GM12878 (cell line): ENCODE measurements around the gene MTM1. TPM values are rescaled to one million over a fixed set of nuclear protein-coding genes. Genes with fewer than 3 reads are reported as not detected.

Source experiments
- BCL11A ChIP-seq: IDR thresholded peaks from 2 replicates; pipeline ENCODE4 v1.6.1; 2011; ENCODE audit warnings: low read depth, low read length
- CBX3 ChIP-seq: fragments of 200-600 bp; sonication (generic); IDR thresholded peaks from 2 replicates; pipeline ENCODE4 v1.6.1; 2016; ENCODE audit warnings: low read depth, borderline replicate concordance
- CHD1 ChIP-seq: IDR thresholded peaks from 2 replicates; pipeline ENCODE4 v1.6.1; 2012; ENCODE audit warnings: low read depth, low read length, improper control_type of control experiment
- CHD2 ChIP-seq: IDR thresholded peaks from 2 replicates; pipeline ENCODE4 v1.6.1; 2011; ENCODE audit warnings: low read depth, low read length, improper control_type of control experiment, borderline replicate concordance
- GABPA ChIP-seq: IDR thresholded peaks from 2 replicates; pipeline ENCODE4 v1.6.1; 2014; ENCODE audit warnings: antibody characterized with exemption, low read depth, mild to moderate bottlenecking, inconsistent platforms
- IKZF2 ChIP-seq, 2 experiments: fragments of 450-650 bp; IDR thresholded peaks; 2 replicates each; pipeline ENCODE4 v1.6.1; 2017; ENCODE audit warnings: mild to moderate bottlenecking in 2 of 2, moderate library complexity in 2 of 2
- MAX ChIP-seq: IDR thresholded peaks from 2 replicates; pipeline ENCODE4 v1.6.1; 2012; ENCODE audit warnings: low read depth, low read length, improper control_type of control experiment
- NFYB ChIP-seq: IDR thresholded peaks from 2 replicates; pipeline ENCODE4 v1.6.1; 2011; ENCODE audit warnings: low read depth, mild to moderate bottlenecking, low read length, improper control_type of control experiment, moderate library complexity; ENCODE audit not compliant: insufficient read depth
- PBX3 ChIP-seq: IDR thresholded peaks from 2 replicates; pipeline ENCODE4 v1.6.1; 2011; ENCODE audit warnings: mild to moderate bottlenecking, low read depth, low read length, moderate library complexity; ENCODE audit not compliant: insufficient replicate concordance
- POLR2A ChIP-seq: IDR thresholded peaks from 2 replicates; pipeline ENCODE4 v1.6.1; 2011; ENCODE audit warnings: low read depth, mild to moderate bottlenecking, low read length
- RELA ChIP-seq: fragments of 450-650 bp; IDR thresholded peaks from 2 replicates; pipeline ENCODE4 v1.8.0; 2014; ENCODE audit warnings: borderline replicate concordance; ENCODE audit not compliant: partially characterized antibody
- RFX5 ChIP-seq: IDR thresholded peaks from 2 replicates; pipeline ENCODE4 v1.6.1; 2011; ENCODE audit warnings: low read depth, low read length, improper control_type of control experiment
- STAT1 ChIP-seq: fragments of 450-650 bp; conservative IDR thresholded peaks from 2 replicates; pipeline ENCODE4 v1.6.1; 2014; ENCODE audit warnings: antibody characterized with exemption, mild to moderate bottlenecking
- TAF1 ChIP-seq: IDR thresholded peaks from 2 replicates; pipeline ENCODE4 v1.6.1; 2011; ENCODE audit warnings: mild to moderate bottlenecking, low read depth, low read length, borderline replicate concordance
- TBL1XR1 ChIP-seq: IDR thresholded peaks from 2 replicates; pipeline ENCODE4 v1.6.1; 2012; ENCODE audit warnings: low read depth, low read length, improper control_type of control experiment
- polyA plus RNA-seq, 11 experiments: library from polyadenylated mRNA; depleted of rRNA in 4 of 11; unstranded in 6 of 11; stranded (reverse) in 5 of 11; fragments of >200 nt; fragmentation: Nextera tagmentation in 4 of 11; fragmentation: Illumina TruSeq in 1 of 11; extraction: Ambion mirVana in 4 of 11; extraction: Trizol in 1 of 11; gene quantifications; 1 replicate in 1 of 11; 2 replicates in 10 of 11; pipeline versions ENCODE4 v1.2.1 to v1.2.3, GENCODE V29; 2011 to 2016; ENCODE audit warnings: inconsistent platforms in 2 of 11, missing spikeins in 2 of 11, low read depth in 1 of 11
- total RNA-seq, 4 experiments: library from RNA; depleted of rRNA in 3 of 4; stranded (reverse); fragments of >200 nt in 3 of 4; fragmentation: Illumina TruSeq in 1 of 4; extraction: Trizol in 1 of 4; gene quantifications; 2 replicates each; pipeline versions ENCODE4 v1.2.1 to v1.2.3, GENCODE V29; 2013 to 2021
- TF ChIP-seq, protein P1 (sequence below): fragments of 450-650 bp; IDR thresholded peaks from 2 replicates; pipeline ENCODE4 v1.6.1; 2017; ENCODE audit warnings: mild to moderate bottlenecking, moderate library complexity
- TF ChIP-seq, protein P2 (sequence below): IDR thresholded peaks from 2 replicates; pipeline ENCODE4 v1.6.1; 2011; ENCODE audit warnings: borderline replicate concordance, low read depth, mild to moderate bottlenecking, moderate library complexity, mixed read lengths, low read length; ENCODE audit not compliant: insufficient read depth; ENCODE audit errors: extremely low read length
- TF ChIP-seq, protein P3 (sequence below): fragments of 450-650 bp; IDR thresholded peaks from 2 replicates; pipeline ENCODE4 v1.6.1; 2018; ENCODE audit warnings: mild to moderate bottlenecking, low read depth, moderate library complexity; ENCODE audit not compliant: partially characterized antibody

MTM1 gene
- total and polyA plus RNA-seq, 10 of the 15 experiments (the other 5 are each of a cell fraction or from before 2014, with no cell fraction given): 3.9 to 13.3 (median 8.4) TPM

DNA sequence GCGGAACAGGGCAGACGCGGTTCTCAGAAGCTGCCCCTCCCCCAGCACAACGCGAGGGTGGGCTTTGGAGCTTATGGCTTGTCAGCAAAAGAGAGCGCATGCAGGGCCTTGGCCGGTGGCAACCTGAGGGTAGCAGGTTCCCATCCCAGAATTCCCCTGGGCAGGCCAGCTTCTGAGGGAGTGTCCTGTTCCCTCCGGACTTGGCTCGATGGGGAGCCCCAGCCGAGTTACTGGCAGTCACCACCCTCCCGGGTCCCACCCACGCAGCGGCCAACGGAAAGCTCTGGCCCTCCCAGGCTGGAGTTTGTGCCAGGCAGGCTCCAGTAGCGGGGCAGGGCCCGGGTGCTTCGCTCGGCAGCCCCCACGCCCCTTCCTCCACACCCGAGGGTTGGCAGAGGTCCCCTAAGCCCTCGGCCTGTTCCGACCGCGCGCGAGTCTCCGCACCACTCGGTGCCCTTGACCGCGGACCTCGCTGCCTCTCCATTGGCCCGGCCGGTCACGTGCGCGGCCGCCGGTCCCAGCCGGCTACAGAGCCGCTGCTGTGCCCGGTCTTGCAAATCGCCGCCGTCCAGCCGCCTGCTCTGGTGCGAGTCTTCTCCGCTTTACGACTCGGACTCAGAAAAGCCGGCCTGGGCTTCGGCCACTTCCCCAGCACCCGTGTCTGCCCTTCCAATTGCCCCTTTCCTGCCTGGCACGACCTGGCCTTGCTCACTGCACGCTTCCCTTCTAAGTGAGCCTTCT lies 20.9 kb upstream of the MTM1 start (continued):
- TF ChIP-seq, protein P1, sequence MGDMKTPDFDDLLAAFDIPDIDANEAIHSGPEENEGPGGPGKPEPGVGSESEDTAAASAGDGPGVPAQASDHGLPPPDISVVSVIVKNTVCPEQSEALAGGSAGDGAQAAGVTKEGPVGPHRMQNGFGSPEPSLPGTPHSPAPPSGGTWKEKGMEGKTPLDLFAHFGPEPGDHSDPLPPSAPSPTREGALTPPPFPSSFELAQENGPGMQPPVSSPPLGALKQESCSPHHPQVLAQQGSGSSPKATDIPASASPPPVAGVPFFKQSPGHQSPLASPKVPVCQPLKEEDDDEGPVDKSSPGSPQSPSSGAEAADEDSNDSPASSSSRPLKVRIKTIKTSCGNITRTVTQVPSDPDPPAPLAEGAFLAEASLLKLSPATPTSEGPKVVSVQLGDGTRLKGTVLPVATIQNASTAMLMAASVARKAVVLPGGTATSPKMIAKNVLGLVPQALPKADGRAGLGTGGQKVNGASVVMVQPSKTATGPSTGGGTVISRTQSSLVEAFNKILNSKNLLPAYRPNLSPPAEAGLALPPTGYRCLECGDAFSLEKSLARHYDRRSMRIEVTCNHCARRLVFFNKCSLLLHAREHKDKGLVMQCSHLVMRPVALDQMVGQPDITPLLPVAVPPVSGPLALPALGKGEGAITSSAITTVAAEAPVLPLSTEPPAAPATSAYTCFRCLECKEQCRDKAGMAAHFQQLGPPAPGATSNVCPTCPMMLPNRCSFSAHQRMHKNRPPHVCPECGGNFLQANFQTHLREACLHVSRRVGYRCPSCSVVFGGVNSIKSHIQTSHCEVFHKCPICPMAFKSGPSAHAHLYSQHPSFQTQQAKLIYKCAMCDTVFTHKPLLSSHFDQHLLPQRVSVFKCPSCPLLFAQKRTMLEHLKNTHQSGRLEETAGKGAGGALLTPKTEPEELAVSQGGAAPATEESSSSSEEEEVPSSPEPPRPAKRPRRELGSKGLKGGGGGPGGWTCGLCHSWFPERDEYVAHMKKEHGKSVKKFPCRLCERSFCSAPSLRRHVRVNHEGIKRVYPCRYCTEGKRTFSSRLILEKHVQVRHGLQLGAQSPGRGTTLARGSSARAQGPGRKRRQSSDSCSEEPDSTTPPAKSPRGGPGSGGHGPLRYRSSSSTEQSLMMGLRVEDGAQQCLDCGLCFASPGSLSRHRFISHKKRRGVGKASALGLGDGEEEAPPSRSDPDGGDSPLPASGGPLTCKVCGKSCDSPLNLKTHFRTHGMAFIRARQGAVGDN: 0 out of 2 replicates have a peak, but pooled peaks have one; percentile 25
- no peak for TF ChIP-seq CBX3
- no peak for TF ChIP-seq BCL11A
- TF ChIP-seq RELA: no peak
- no peak for TF ChIP-seq CHD1
- TF ChIP-seq, protein P2, sequence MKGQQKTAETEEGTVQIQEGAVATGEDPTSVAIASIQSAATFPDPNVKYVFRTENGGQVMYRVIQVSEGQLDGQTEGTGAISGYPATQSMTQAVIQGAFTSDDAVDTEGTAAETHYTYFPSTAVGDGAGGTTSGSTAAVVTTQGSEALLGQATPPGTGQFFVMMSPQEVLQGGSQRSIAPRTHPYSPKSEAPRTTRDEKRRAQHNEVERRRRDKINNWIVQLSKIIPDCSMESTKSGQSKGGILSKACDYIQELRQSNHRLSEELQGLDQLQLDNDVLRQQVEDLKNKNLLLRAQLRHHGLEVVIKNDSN: peak; percentile 91
- no peak for TF ChIP-seq IKZF2 (IDR thresholded peaks at IDR 0.05)
- TF ChIP-seq STAT1: no peak
- peak; percentile 63; the same call in 1 of the 2 replicates for TF ChIP-seq NFYB
- no peak for TF ChIP-seq RFX5
- TF ChIP-seq GABPA: no peak
- peak; percentile 27; the same call in 1 of the 2 replicates for TF ChIP-seq MAX
- no peak for TF ChIP-seq POLR2A
- no peak for TF ChIP-seq PBX3
- no peak for TF ChIP-seq CHD2
- no peak for TF ChIP-seq TAF1
- TF ChIP-seq, protein P3, sequence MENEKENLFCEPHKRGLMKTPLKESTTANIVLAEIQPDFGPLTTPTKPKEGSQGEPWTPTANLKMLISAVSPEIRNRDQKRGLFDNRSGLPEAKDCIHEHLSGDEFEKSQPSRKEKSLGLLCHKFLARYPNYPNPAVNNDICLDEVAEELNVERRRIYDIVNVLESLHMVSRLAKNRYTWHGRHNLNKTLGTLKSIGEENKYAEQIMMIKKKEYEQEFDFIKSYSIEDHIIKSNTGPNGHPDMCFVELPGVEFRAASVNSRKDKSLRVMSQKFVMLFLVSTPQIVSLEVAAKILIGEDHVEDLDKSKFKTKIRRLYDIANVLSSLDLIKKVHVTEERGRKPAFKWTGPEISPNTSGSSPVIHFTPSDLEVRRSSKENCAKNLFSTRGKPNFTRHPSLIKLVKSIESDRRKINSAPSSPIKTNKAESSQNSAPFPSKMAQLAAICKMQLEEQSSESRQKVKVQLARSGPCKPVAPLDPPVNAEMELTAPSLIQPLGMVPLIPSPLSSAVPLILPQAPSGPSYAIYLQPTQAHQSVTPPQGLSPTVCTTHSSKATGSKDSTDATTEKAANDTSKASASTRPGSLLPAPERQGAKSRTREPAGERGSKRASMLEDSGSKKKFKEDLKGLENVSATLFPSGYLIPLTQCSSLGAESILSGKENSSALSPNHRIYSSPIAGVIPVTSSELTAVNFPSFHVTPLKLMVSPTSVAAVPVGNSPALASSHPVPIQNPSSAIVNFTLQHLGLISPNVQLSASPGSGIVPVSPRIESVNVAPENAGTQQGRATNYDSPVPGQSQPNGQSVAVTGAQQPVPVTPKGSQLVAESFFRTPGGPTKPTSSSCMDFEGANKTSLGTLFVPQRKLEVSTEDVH: no peak
- TF ChIP-seq TBL1XR1: no peak
